SK-MEL-5 (cell line): ENCODE results near the gene ADAMTS14. TPM values are rescaled to one million over a fixed set of nuclear protein-coding genes. Genes with fewer than 3 reads are reported as not detected.

ENCODE experiments used
- DNase-seq: peaks from one replicate; pipeline ENCODE4 v3.0.0-alpha.2; 2016; ENCODE audit warnings: low read depth, low spot score
- in situ Hi-C: cut with HindIII; loops from 2 replicates; pipeline ENCODE4 v1.10.0; 2016; ENCODE audit warnings: low sequenced_read_pairs, high pct_unique_total_duplicates, low pct_unique_long_range_greater_than_20kb
- total RNA-seq: library from RNA; depleted of rRNA; stranded (reverse); fragments of >200 nt; shearing (Covaris generic); gene quantifications from 2 replicates; pipeline ENCODE4 v1.2.3, GENCODE V29; 2014

Gene ADAMTS14
- total RNA-seq, 1 experiment from 2014 or later: 0.16 TPM

GRCh38 chr10:70781461-70782051 is 109.2 kb downstream of the ADAMTS14 start:
- in situ Hi-C loops: no loop called here
- no peak for DNase-seq

- in situ Hi-C loops: no loop called here
- no peak for DNase-seq
Observed at GRCh38 chr10:70782086-70782745, 109.9 kb downstream of the ADAMTS14 start.

- in situ Hi-C loops: no loop called here
- no peak for DNase-seq
Observed at GRCh38 chr10:70782746-70783680, 110.7 kb downstream of the ADAMTS14 start.

GRCh38 chr10:70784016-70784415 is 111.7 kb downstream of the ADAMTS14 start:
- in situ Hi-C loops: no loop called here
- no peak for DNase-seq

GRCh38 chr10:70784471-70784870 is 112.2 kb downstream of the ADAMTS14 start:
- no peak for DNase-seq
- in situ Hi-C loops: no loop called here

- in situ Hi-C loops: no loop called here
- no peak for DNase-seq
Observed at GRCh38 chr10:70785190-70785589, 112.9 kb downstream of the ADAMTS14 start, which contains the start of gene TBATA. TBATA (minus strand) TSS chr10:70785377; CDS start chr10:70783379, 1,998 bp downstream.

GRCh38 chr10:70786799-70787415 is 114.6 kb downstream of the ADAMTS14 start:
- DNase-seq: no peak
- in situ Hi-C loops: no loop called here

GRCh38 chr10:70791386-70792039 is 119.2 kb downstream of the ADAMTS14 start:
- in situ Hi-C loops: no loop called here
- no peak for DNase-seq

GRCh38 chr10:70795613-70796012 is 123.3 kb downstream of the ADAMTS14 start:
- DNase-seq: no peak
- in situ Hi-C loops: no loop called here

GRCh38 chr10:70797840-70798239 is 125.5 kb downstream of the ADAMTS14 start:
- in situ Hi-C loops: no loop called here
- DNase-seq: no peak

GRCh38 chr10:70799124-70799523 is 126.8 kb downstream of the ADAMTS14 start:
- in situ Hi-C loops: no loop called here
- no peak for DNase-seq

- in situ Hi-C loops: no loop called here
- DNase-seq: no peak
Observed at GRCh38 chr10:70801854-70802253, 129.5 kb downstream of the ADAMTS14 start.

GRCh38 chr10:70803775-70804420 is 131.6 kb downstream of the ADAMTS14 start:
- in situ Hi-C loops: no loop called here
- DNase-seq: no peak

- in situ Hi-C loops: no loop called here
Observed at GRCh38 chr10:70804421-70804808, 132.1 kb downstream of the ADAMTS14 start.

GRCh38 chr10:70805619-70806215 is 133.4 kb downstream of the ADAMTS14 start:
- DNase-seq: no peak
- in situ Hi-C loops: no loop called here

More at GRCh38 chr10:70804421-70804808, 132.1 kb downstream of the ADAMTS14 start:
- DNase-seq: no peak

- in situ Hi-C loops: no loop called here
- DNase-seq: no peak
Observed at GRCh38 chr10:70806841-70807240, 134.5 kb downstream of the ADAMTS14 start.

- no peak for DNase-seq
- in situ Hi-C loops: no loop called here
Observed at GRCh38 chr10:70807556-70807955, 135.2 kb downstream of the ADAMTS14 start.
